Panc1 (cell line): ENCODE measurements around the gene SCAMP5. TPM values are rescaled to one million over a fixed set of nuclear protein-coding genes. Genes with fewer than 3 reads are reported as not detected.

ENCODE experiments used
- ATAC-seq: fragments of 200-7000 bp; cut with Tn5 transposase; 2 replicates; pipeline ENCODE4 v1.9.1; 2020; ENCODE audit warnings: mild to moderate bottlenecking, moderate library complexity
- BruUV-seq: library from RNA; stranded (reverse); fragments of 400-500 nt; replicated peaks from 2 replicates; lab custom pipeline; 2021; lab: Mats Ljungman, UMichigan
- CTCF ChIA-PET: fragments of 300-600 bp; sonication (Branson Sonifier 250); formaldehyde crosslinking; loops from one replicate; lab custom pipeline; 2022; ENCODE audit warnings: antibody characterized with exemption; lab: Charles Lee
- POLR2A ChIA-PET: fragments of 300-600 bp; sonication (Branson Sonifier 250); formaldehyde crosslinking; loops from one replicate; lab custom pipeline; 2022; ENCODE audit warnings: antibody characterized with exemption; lab: Charles Lee
- DNase-seq: peaks from one replicate; pipeline ENCODE4 v3.0.0-alpha.2; 2010; ENCODE audit warnings: low read depth, low spot score
- H3K27ac ChIP-seq: 2 replicates; pipeline ENCODE4 v1.5.1; 2011; ENCODE audit warnings: mild to moderate bottlenecking, low read length, inconsistent platforms
- H3K27me3 ChIP-seq: fragments of 200-500 bp; sonication (Bioruptor generic); 2 replicates; pipeline ENCODE4 v1.6.0; 2014; ENCODE audit warnings: low read length, inconsistent platforms; ENCODE audit not compliant: control insufficient read depth, insufficient read depth
- H3K36me3 ChIP-seq: fragments of 200-500 bp; sonication (Bioruptor generic); 2 replicates; pipeline ENCODE4 v1.5.1; 2014; ENCODE audit warnings: inconsistent platforms, mild to moderate bottlenecking, low read length, moderate library complexity; ENCODE audit not compliant: control insufficient read depth, insufficient read depth
- H3K4me1 ChIP-seq: 2 replicates; pipeline ENCODE4 v1.5.1; 2011; ENCODE audit warnings: inconsistent platforms, mild to moderate bottlenecking, low read length, moderate library complexity; ENCODE audit not compliant: control insufficient read depth, insufficient read depth
- H3K4me3 ChIP-seq, 2 experiments: 2 replicates each; pipeline ENCODE4 v1.5.1; 2011 to 2012; ENCODE audit warnings: low read depth in 2 of 2, low read length in 2 of 2, mild to moderate bottlenecking in 2 of 2, inconsistent platforms in 1 of 2, moderate library complexity in 1 of 2
- H3K9me3 ChIP-seq: fragments of 200-500 bp; sonication (Bioruptor generic); 2 replicates; pipeline ENCODE4 v1.5.1; 2014; ENCODE audit warnings: low read depth, mild to moderate bottlenecking, inconsistent platforms, low read length, moderate library complexity; ENCODE audit not compliant: control insufficient read depth, insufficient read depth
- SIN3A ChIP-seq: IDR thresholded peaks from 2 replicates; pipeline ENCODE4 v1.6.1; 2012; ENCODE audit warnings: low read depth, mild to moderate bottlenecking, low read length, moderate library complexity, borderline replicate concordance; ENCODE audit not compliant: insufficient read depth
- in situ Hi-C: cut with HindIII; loops from 2 replicates; pipeline ENCODE4 v1.10.0; 2016; ENCODE audit warnings: low sequenced_read_pairs, low pct_unique_long_range_greater_than_20kb
- intact Hi-C: fragments of 100-400 bp; cut with micrococcal nuclease; formaldehyde crosslinking; loops from one replicate; pipeline ENCODE4 v1.10.0; 2022; ENCODE audit not compliant: unreplicated experiment
- total RNA-seq: library from RNA; stranded (reverse); gene quantifications from one replicate; pipeline ENCODE4 v1.2.1, GENCODE V29; 2021; ENCODE audit not compliant: unreplicated experiment
- TF ChIP-seq, protein P1 (sequence below): fragments of 450-650 bp; IDR thresholded peaks from 2 replicates; pipeline ENCODE4 v1.5.1; 2017; ENCODE audit warnings: mild to moderate bottlenecking

SCAMP5 gene
- total RNA-seq, 1 experiment from 2014 or later, result 11.2 TPM

DNA sequence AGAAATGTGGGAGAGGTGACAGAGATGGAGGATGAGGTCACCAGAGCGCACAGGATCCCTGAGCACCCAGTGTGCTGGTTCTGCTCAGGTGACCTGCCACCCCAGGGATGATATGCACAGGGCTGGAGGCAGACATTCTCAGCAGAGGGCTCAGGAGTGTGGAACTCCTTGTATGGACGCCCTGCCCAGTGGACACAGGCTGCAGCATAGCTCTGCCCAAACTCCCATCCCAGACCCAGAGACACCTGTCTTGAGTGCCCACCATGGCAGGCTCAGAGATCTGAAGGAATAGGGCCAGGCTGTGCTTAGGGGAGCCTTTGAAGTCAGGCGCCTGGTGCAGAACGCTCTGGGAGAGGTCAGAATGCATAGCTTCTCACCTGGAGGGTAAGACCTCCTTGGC is 75.3 kb downstream of the SCAMP5 start:
- no peaks in the 10 kb centered on the region; the same call in 1 of the 2 replicates for H3K4me1 ChIP-seq
- BruUV-seq, result no TSS peak
- ATAC-seq (no peak), DNase-seq (no peak)
- CTCF ChIA-PET, result no interaction called here
- no peak overlapping the region for H3K4me3 ChIP-seq
- POLR2A ChIA-PET, result no interaction called here
- H3K27me3 ChIP-seq, result no peaks in the 10 kb centered on the region
- H3K9me3 ChIP-seq, result 0 out of 2 replicates have a peak, but pooled peaks cover 4% of the 10 kb centered on the region
- intact Hi-C loops, result no loop called here
- no peaks in the 10 kb centered on the region for H3K36me3 ChIP-seq
- in situ Hi-C loops, result no loop called here
- H3K27ac ChIP-seq, result no peak overlapping the region
- no peak for TF ChIP-seq SIN3A
- TF ChIP-seq, protein P1, sequence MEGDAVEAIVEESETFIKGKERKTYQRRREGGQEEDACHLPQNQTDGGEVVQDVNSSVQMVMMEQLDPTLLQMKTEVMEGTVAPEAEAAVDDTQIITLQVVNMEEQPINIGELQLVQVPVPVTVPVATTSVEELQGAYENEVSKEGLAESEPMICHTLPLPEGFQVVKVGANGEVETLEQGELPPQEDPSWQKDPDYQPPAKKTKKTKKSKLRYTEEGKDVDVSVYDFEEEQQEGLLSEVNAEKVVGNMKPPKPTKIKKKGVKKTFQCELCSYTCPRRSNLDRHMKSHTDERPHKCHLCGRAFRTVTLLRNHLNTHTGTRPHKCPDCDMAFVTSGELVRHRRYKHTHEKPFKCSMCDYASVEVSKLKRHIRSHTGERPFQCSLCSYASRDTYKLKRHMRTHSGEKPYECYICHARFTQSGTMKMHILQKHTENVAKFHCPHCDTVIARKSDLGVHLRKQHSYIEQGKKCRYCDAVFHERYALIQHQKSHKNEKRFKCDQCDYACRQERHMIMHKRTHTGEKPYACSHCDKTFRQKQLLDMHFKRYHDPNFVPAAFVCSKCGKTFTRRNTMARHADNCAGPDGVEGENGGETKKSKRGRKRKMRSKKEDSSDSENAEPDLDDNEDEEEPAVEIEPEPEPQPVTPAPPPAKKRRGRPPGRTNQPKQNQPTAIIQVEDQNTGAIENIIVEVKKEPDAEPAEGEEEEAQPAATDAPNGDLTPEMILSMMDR, result no peak

Other genes with a start within 250 kb of the SCAMP5 start
- not detected for gene CYP1A2, start 246.7 kb upstream of the SCAMP5 start, total RNA-seq
- gene CSK, start 213.5 kb upstream of the SCAMP5 start, total RNA-seq, result 81.4 TPM
- not detected for gene LMAN1L, start 182.7 kb upstream of the SCAMP5 start, total RNA-seq
- gene CPLX3, start 168.9 kb upstream of the SCAMP5 start, total RNA-seq, result not detected
- 73.3 TPM for gene ULK3, start 152.4 kb upstream of the SCAMP5 start, total RNA-seq
- 121 TPM for gene SCAMP2, start 122.2 kb upstream of the SCAMP5 start, total RNA-seq
- gene MPI, start 105.5 kb upstream of the SCAMP5 start, total RNA-seq, result 45.8 TPM
- gene FAM219B, start 88.7 kb upstream of the SCAMP5 start, total RNA-seq, result 68.6 TPM
- 353 TPM for gene COX5A, start 57.5 kb upstream of the SCAMP5 start, total RNA-seq
- gene RPP25, start 38.8 kb upstream of the SCAMP5 start, total RNA-seq, result 40.1 TPM
- gene PPCDC, start 28.0 kb downstream of the SCAMP5 start, total RNA-seq, result 26.1 TPM
- 17.6 TPM for gene C15orf39, start 206.3 kb downstream of the SCAMP5 start, total RNA-seq